Heart right ventricle (tissue), 16 donors: ENCODE results near the gene NUDT4. TPM values are rescaled to one million over a fixed set of nuclear protein-coding genes. Genes with fewer than 3 reads are reported as not detected.
"Not testable (repeated sequence)": the region's sequence is repeated elsewhere in the genome, so short reads cannot be mapped to it uniquely, and the experiment has no call there.

Experiments
- ATAC-seq, 8 donors: fragments of 200-7000 bp; cut with Tn5 transposase; one replicate each; pipeline ENCODE4 v1.9.1; 2020; ENCODE audit warnings: mild to moderate bottlenecking in 8 of 8, moderate library complexity in 8 of 8, moderate number of reproducible peaks in 1 of 8
- DNase-seq, 2 donors: peaks; one replicate each; pipeline ENCODE4 v3.0.0-alpha.2; 2020
- H3K27ac ChIP-seq, 10 donors: fragments of 200-600 bp; sonication (generic) in 2 of 10; one replicate each; pipeline versions ENCODE4 v1.5.0 to v1.8.0; 2020 to 2022; ENCODE audit warnings: mild to moderate bottlenecking in 3 of 10
- H3K27me3 ChIP-seq, 7 donors: fragments of 200-600 bp; one replicate each; pipeline ENCODE4 v1.8.0; 2021 to 2022; ENCODE audit warnings: mild to moderate bottlenecking in 2 of 7
- H3K36me3 ChIP-seq, 9 donors: fragments of 200-600 bp; sonication (generic) in 1 of 9; one replicate each; pipeline versions ENCODE4 v1.5.0 to v1.8.0; 2020 to 2022; ENCODE audit warnings: mild to moderate bottlenecking in 2 of 9
- H3K4me1 ChIP-seq, 9 donors: fragments of 200-600 bp; sonication (generic) in 1 of 9; one replicate each; pipeline versions ENCODE4 v1.5.0 to v1.8.0; 2020 to 2022; ENCODE audit warnings: mild to moderate bottlenecking in 4 of 9
- H3K4me3 ChIP-seq, 10 donors: fragments of 200-600 bp; sonication (generic) in 2 of 10; one replicate each; pipeline versions ENCODE4 v1.5.0 to v1.8.0; 2020 to 2022; ENCODE audit warnings: mild to moderate bottlenecking in 7 of 10, moderate library complexity in 2 of 10
- H3K9me3 ChIP-seq, 11 donors: fragments of 200-600 bp in 10 of 11; sonication (generic) in 2 of 11; one replicate each; pipeline versions ENCODE4 v1.5.0 to v1.8.0; 2013 to 2022; ENCODE audit warnings: mild to moderate bottlenecking in 2 of 11, control low read depth in 1 of 11, moderate library complexity in 1 of 11
- WGBS, 2 donors: extraction: QIAGEN DNeasy Blood & Tissue Kit; methylation state at CpG; one replicate each; pipeline ENCODE4 v1.1.7; 2013; ENCODE audit warnings: inconsistent platforms in 1 of 2; 5-methylcytosine and 5-hydroxymethylcytosine counted together
- intact Hi-C, 10 donors: fragments of 100-400 bp; cut with DNase I; formaldehyde crosslinking; loops; one replicate each; pipeline versions ENCODE4 v1.11.1 to v1.14.2; 2022
- polyA plus RNA-seq, 2 donors: library from polyadenylated mRNA; stranded (reverse); fragments of 200-250 nt; gene quantifications; one replicate each; pipeline ENCODE4 v1.2.3, GENCODE V29; 2013
- total RNA-seq, 10 donors: library from RNA; stranded (reverse); fragmentation: NEBNext Ultra II Directional in 3 of 10; extraction: Animal tissue kit (Norgen Biotek cat#: 25700) in 3 of 10; gene quantifications; one replicate each; pipeline versions ENCODE4 v1.2.1 to v1.2.4, GENCODE V29; 2021 to 2023
- TF ChIP-seq, protein P1 (sequence below), 9 donors: fragments of 200-600 bp; sonication (generic) in 2 of 9; IDR thresholded peaks; one replicate each; pipeline versions ENCODE4 v1.5.0 to v1.8.0; 2021 to 2022; ENCODE audit warnings: antibody characterized with exemption in 9 of 9, mild to moderate bottlenecking in 5 of 9, moderate library complexity in 1 of 9
- donor health status: Arrhythmogenic right ventricular cardiomyopathy.
- donor health status: ischemic (EF 13 %, LVEDD 7.1; RV severe dilation, severe dysfunction).
- donor health status: healthy with polysubstance abuse.
- donor health status: DM: no; HTN: yes; CAD: no.
- donor health status: DM: no; HTN: no; CAD: no.
- donor health status: ischemic (EF 25% LVEDD 6.9; RV normal size, moderate dysfunction).
- donor health status: ischemic (EF 25% LVEDD 5.7; RV mildly dilated, moderate dysfunction).
- donor health status: healthy.
- donor health status: DM: yes; HTN: yes; CAD: no.
- donor health status: Ischemic cardiomyopathy.
- donor health status: ischemic (EF 35%, LVEDD 5.7; RV mildly dilated, moderate dysfunction).
- donor health status: nonischemic (EF 11% LVEDD 7.7; RV severe dilation, severe dysfunction).
- donor health status: DM: yes; HTN: yes; CAD: no.
- donor health status: PGD.
- donor health status: ischemic (EF 29% LVEDD 5.4; RV normal size, mild dysfunction).
- donor health status: nonischemic (EF 23%, LVEDD 6.1; RV moderate dilation, normal function).

The NUDT4 gene
- total and polyA plus RNA-seq, 12 donors: 61.1 to 663 (median 210) TPM

DNA sequence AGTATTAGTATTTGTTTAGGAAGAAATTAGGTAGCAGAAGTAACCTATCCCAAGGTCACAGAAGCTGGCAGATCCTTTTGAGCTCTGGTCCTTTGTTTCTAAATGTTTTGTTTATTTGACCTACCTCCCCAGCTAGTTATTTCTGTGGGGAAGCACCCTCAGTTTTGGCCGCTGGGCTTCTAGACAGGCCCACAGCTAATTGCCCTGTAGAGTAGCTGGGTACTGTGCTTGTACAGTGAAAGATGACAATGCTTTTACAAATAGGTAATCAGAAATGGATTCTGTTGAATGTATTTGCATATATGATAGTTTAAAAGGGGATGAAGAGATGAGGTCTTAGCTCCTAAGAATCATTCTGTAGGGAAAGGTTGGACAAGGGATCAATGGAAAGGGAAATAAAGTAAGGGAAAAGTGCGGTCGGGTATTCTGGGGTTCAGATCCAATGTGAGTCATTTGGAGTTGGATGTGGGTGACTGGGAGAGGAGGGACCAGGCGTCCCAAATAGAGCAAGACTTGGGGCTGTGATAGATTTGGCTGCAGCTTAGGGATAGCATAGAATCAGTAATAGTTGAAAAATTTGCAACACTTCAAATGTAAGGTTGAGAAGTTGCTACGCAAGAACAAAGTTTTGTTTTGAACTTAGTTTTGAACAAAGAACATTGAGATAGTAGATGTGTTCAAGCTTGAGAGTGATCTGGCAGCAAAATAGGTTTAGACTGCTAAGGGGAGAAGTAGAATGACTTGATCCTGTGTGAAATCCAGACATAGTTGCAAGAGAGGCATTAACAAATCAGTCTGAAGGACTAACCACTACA is 3.6 kb downstream of the NUDT4 start:
- WGBS, 2 donors: 36 to 49% methylated on average over 5 of the region's 5 CpGs
- H3K9me3 ChIP-seq: no peaks in the 10 kb centered on the region
- H3K4me1 ChIP-seq: peaks cover 0 to 75% (median 58%) of the 10 kb centered on the region in 9 donors
- H3K36me3 ChIP-seq: peaks cover 0 to 15% (median 0%) of the 10 kb centered on the region in 9 donors
- intact Hi-C loops: loop anchor here in 3 of 10 donors (5.0 to 10.0 kb wide), 3 partner anchors 257 to 357 kb away; no protein-coding TSS in a partner anchor
- H3K4me3 ChIP-seq: peak overlapping the region; percentile 77 to 93 (median 84)
- DNase-seq (no peak), ATAC-seq (no peak)
- no peaks in the 10 kb centered on the region for H3K27me3 ChIP-seq
- TF ChIP-seq, protein P1, sequence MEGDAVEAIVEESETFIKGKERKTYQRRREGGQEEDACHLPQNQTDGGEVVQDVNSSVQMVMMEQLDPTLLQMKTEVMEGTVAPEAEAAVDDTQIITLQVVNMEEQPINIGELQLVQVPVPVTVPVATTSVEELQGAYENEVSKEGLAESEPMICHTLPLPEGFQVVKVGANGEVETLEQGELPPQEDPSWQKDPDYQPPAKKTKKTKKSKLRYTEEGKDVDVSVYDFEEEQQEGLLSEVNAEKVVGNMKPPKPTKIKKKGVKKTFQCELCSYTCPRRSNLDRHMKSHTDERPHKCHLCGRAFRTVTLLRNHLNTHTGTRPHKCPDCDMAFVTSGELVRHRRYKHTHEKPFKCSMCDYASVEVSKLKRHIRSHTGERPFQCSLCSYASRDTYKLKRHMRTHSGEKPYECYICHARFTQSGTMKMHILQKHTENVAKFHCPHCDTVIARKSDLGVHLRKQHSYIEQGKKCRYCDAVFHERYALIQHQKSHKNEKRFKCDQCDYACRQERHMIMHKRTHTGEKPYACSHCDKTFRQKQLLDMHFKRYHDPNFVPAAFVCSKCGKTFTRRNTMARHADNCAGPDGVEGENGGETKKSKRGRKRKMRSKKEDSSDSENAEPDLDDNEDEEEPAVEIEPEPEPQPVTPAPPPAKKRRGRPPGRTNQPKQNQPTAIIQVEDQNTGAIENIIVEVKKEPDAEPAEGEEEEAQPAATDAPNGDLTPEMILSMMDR (IDR thresholded peaks at IDR 0.05): no peak
- H3K27ac ChIP-seq: peak overlapping the region; percentile 85 to 97 (median 94)

DNA sequence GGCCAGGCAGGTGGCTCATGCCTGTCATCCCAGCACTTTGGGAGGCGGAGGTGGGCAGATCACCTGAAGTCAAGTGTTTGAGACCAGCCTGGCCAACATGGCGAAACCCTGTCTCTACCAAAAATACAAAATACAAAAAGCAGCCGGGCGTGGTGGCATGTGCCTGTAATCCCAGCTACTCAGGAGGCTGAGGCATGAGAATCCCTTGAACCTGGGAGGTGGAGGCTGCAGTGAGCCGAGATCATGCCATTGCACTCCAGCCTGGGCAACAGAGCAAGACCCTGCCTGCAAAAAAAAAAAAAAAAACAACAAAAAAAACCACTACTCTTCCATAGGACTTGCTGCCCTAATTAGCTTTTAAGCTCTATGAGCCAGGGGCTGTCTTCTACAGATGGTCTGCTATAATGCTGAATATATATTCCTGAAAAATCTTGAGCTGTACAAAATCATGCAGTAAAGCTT is 4.3 kb downstream of the NUDT4 start:
- H3K4me3 ChIP-seq: peak overlapping the region in 9 of 10 donors; percentile 77 to 93 (median 84)
- DNase-seq, H3K27me3 ChIP-seq, H3K9me3 ChIP-seq, ATAC-seq: not testable (repeated sequence)
- WGBS, 2 donors: 52 to 71% methylated on average over 5 of the region's 5 CpGs
- H3K27ac ChIP-seq: peak overlapping the region in 9 of 10 donors; percentile 25 to 97 (median 94)
- peaks cover 0 to 72% (median 52%) of the 10 kb centered on the region in 9 donors for H3K4me1 ChIP-seq
- intact Hi-C loops: loop anchor here in 3 of 10 donors (5.0 to 10.0 kb wide), 3 partner anchors 257 to 357 kb away; no protein-coding TSS in a partner anchor
- H3K36me3 ChIP-seq: peaks cover 0 to 15% (median 0%) of the 10 kb centered on the region in 9 donors

DNA sequence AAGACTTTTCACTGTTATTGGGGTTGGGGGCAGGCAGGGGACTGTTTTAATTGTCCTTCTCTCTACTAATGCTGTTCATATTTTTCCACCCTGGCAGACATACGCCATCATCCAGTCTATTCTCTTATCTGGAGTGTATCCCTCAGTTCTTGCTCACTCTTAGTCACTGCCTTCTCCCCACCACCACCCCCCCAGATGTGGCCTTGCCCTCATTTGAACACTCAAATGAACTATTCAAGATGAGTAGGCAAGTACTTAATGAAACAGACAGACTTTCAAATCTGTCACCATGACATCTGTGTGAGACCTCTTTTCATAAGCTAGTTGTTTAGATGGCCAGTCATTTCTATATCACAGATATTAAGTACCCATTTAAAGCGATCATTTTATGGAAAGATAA is 10.1 kb downstream of the NUDT4 start:
- no peak overlapping the region for H3K4me3 ChIP-seq
- ATAC-seq (peak in 4 of 8 donors; percentile 30 to 58 (median 48)), DNase-seq (no peak)
- peaks cover 0 to 40% (median 0%) of the 10 kb centered on the region in 9 donors for H3K36me3 ChIP-seq
- WGBS, 2 donors: 55 to 71% methylated on average over 2 of the region's 2 CpGs
- H3K27ac ChIP-seq: peak overlapping the region in 5 of 10 donors; percentile 6 to 50 (median 23)
- TF ChIP-seq, protein P1 (IDR thresholded peaks at IDR 0.05): no peak
- H3K4me1 ChIP-seq: peaks cover 3 to 92% (median 66%) of the 10 kb centered on the region in 9 donors
- H3K9me3 ChIP-seq: no peaks in the 10 kb centered on the region
- intact Hi-C loops: loop anchor here in 3 of 10 donors (5.0 to 10.0 kb wide), 3 partner anchors 263 to 363 kb away; no protein-coding TSS in a partner anchor
- no peaks in the 10 kb centered on the region for H3K27me3 ChIP-seq

DNA sequence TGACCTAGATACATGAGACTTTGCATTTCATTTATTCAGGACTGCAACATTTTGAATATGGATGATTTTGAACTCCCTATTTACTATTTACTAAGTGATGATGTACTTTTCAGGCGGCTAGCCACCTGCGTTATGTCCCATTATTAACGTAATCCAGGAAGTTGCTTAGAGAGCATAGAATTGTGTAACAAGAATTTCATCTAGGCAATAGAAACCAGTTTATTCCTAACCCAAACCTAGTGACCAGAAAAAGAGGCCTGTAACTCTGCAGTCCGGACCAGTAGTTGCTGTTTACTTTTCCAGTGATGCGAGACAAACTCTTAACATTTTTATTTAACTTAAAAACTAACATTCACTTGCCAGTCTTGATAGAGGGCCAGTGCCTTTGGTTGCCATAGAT is 12.3 kb downstream of the NUDT4 start:
- Histone ChIP-seq H3K27ac (peak overlapping the region in 3 of 10 donors; percentile 5 to 68 (median 22)), H3K4me1 (peaks cover 0 to 82% (median 44%) of the 10 kb centered on the region in 9 donors), H3K36me3 (peaks cover 0 to 42% (median 0%) of the 10 kb centered on the region in 9 donors), H3K4me3 (no peak overlapping the region), H3K27me3 (no peaks in the 10 kb centered on the region), H3K9me3 (no peaks in the 10 kb centered on the region)
- ATAC-seq (no peak), DNase-seq (no peak)
- TF ChIP-seq, protein P1 (IDR thresholded peaks at IDR 0.05): no peak
- intact Hi-C loops: loop anchor here in 4 of 10 donors (10.0 kb wide), 4 partner anchors 365 to 605 kb away; no protein-coding TSS in a partner anchor
- 44 to 48% methylated on average over 5 of the region's 5 CpGs for WGBS, 2 donors
